Measurements from ENCODE around the gene NCOA1.
"Not testable (repeated sequence)": the region's sequence is repeated elsewhere in the genome, so short reads cannot be mapped to it uniquely, and the experiment has no call there.

Gene NCOA1

GRCh38 chr2:24508878-24509277 is 17.8 kb downstream of the NCOA1 start:
- no peak for DNase-seq

- DNase-seq, result no peak
These were observed 18.4 kb downstream of the NCOA1 start for GRCh38 chr2:24509425-24509824.

DNA sequence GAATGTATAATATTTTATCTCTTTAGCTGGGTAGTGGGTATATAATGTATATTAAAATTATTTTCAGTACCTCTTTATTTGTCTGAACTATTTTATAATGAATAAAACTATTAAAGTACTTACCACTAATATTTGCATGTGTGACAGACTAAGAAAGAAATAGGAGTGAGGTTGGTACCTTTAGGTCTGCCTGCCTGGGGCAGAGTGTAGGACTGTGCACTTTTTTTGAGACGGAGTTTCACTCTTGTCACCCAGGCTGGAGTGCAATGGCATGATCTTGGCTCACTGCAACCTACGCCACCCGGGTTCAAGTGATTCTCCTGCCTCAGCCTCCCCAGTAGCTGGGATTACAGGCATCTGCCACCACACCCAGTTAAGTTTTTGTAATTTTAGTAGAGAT is 18.8 kb downstream of the NCOA1 start:
- DNase-seq, result no peak

DNA sequence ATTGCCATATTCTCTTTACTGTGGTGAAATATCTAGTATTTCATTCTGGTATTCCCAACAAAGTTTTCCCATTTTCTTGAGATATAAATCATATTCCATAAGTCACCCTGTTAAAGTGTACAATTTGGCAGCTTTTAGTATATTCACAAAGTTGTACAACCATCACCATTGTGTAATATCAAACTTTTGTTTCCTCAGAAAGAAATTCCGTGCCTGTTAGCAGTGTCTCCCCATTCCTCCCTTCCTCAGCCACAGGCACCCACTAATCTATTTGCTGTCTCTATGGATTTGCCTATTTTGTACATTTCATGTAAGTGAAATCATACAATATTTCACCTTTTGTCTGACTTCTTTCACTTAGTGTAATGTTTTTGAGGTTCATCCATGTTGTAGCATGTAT is 19.7 kb downstream of the NCOA1 start:
- DNase-seq, result no peak

- DNase-seq, result no peak
These were observed 20.1 kb downstream of the NCOA1 start for GRCh38 chr2:24511198-24511597.

GRCh38 chr2:24511894-24512293 is 20.8 kb downstream of the NCOA1 start:
- no peak for DNase-seq

GRCh38 chr2:24512404-24512803 is 21.4 kb downstream of the NCOA1 start:
- DNase-seq, result no peak

- DNase-seq, result no peak
These were observed 21.8 kb downstream of the NCOA1 start for GRCh38 chr2:24512831-24513230.

DNA sequence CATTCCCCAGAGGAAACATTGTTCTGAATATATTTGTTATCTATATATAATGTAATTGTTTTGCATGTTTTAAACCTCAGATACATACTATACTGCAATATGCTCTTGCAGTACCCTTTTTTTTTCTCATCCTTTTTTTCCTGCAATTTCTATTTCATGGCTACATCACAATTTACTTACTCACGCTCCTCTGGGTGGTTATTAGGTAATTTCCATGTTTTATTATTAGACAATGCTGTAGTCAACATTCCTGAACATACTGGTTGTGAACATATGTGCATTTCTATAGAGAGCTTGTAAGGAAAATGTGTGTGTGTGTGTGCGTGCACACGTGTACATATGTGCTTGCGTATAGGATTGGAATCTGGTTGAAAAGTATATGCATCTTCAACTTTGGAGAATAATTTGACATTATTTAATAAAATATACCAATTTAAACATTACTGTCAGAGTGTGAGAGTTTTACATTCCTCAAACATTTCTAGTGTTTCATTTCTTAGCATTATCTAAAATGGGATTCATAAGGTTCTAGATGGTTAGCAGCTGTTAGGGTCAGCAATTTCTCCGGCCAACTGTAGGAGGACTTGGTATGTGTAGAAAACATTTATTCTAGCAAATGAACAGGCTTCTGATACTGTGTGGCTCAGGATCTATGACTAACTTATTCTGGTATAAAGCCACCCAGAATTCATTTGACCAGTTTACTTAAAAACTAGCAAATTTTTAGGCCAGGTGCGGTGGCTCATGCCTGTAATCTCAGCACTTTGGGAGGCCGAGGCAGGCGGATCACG is 22.4 kb downstream of the NCOA1 start:
- no peak for DNase-seq

DNA sequence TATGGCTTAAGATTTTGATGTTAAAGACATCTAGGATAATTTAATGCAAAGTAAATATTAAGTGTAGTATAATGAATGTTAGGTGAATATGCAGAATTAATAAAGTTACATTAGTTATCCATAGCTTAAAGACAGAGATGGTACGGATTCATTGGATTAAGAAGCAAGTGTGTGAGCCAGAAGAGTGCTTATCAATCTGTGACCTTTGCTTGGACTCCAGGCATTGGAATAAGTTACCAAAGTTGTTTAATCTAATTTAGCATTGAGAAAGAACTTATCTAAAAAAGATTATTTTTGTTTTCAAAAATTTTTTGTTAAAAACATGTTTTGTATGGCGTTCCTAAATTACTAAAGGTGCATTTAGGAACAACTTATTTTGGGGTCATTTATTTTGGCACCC is 23.8 kb downstream of the NCOA1 start:
- no peak for DNase-seq

- no peak for DNase-seq
These were observed 24.3 kb downstream of the NCOA1 start for GRCh38 chr2:24515335-24515734.

GRCh38 chr2:24515831-24516230 is 24.8 kb downstream of the NCOA1 start:
- DNase-seq, result no peak

GRCh38 chr2:24517247-24517646 is 26.2 kb downstream of the NCOA1 start:
- DNase-seq, result no peak

DNA sequence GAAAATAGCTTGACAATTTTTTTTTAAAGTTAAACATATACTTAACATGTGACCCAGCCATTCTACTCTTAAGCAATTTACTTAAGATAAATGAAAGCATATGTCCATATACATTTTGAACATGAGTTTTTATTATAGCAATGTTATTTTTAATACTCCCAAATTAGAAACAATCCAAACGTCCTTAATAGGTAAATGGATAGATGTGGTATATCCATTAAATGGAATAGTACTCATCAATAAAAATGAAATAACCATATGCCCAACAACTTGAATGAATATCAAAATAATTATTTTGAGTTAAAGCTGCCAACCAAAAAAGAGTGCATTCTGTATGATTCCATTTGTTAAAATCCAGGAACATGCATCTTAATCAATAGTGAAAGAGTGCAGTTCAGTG is 29.1 kb downstream of the NCOA1 start:
- no peak for DNase-seq

DNA sequence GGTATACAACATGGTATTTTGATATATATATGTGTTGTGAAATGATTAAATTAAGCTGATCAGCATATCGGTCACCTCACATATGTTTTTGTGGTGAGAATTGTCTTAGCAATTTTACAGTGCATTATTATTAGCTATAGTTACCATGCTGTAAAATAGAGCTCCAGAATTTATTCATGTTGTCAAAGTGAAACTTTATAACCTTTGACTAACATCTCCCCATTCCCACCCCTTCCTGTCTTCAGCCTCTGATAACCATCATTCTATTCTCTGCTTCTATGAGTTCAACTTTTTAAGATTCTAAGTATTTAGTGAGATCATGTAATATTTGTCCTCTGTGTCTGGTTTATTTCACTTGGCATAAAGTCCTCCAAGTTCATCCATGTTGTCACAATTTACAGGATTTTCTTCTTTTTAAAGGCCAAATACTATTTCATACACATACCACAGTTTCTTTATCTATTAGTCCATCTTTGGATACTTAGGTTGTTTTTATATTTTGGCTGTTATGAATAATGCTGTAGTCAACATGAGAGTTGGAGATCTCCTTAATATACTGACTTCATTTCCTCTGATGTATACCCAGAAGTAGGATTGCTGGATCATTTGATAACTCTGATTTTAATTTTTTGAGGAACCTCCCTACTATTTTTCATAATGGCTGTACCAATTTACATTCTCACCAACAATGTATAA is 30.3 kb downstream of the NCOA1 start:
- no peak for DNase-seq

DNA sequence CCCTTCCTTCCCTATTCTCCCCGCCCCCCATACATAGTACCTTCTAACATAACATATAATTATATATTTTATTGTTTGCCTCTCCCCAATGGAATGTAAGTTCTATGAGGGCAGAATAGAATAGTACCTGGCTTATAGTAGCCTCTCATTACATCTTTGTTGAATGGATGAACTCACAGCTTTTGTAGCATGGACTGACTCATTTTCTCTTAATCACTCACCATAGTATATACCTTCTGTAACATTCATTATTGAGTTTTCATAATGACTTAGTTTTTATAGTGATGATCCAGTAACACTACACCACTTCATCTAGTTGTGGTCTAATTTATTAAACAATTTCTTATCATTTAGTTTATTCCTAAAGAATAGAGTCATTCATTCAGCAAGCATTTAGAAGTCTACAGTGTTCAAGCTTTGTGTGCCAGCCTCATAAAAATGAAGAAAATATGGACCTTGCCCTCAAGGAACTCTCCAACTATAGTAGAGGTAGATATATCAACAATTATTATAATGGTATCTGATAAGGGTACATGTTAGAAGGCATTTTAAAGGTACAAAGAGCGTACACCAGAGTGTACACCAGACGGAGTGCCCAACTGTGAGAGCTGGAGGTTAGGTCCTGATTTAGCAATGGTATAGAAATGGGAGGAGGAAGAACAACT is 31.1 kb downstream of the NCOA1 start:
- no peak for DNase-seq

DNA sequence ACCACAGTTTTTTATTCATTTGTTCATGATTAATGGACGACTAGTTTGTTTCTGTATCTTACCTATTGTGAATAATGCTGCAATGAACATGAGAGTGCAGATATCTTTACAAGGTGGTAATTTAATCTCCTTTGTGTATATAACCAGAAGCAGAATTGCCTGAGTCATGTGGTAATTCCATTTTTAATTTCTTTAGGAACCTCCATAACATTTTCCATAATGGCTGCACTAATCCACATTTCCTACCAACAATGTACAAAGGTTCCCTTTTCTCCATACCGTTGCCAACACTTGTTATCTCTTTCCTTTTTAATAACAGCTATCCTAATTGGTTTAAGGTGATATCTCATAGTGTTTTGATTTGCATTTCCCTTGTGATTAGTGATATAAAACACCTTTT is 36.5 kb downstream of the NCOA1 start:
- no peak for DNase-seq

- DNase-seq, result no peak
These were observed 39.7 kb downstream of the NCOA1 start for GRCh38 chr2:24530796-24531195.

DNA sequence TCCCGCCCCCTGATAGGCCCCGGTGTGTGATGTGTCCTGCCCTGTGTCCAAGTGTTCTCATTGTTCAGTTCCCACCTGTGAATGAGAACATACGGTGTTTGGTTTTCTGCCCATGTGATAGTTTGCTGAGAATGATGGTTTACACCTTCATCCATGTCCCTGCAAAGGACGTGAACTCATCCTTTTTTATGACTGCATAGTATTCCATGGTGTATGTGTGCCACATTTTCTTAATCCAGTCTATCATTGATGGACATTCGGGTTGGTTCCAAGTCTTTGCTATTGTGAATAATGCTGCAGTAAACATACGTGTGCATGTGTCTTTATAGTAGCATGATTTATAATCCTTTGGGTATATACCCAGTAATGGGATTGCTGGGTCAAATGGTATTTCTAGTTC is 40.6 kb downstream of the NCOA1 start:
- DNase-seq, result not testable (repeated sequence)

DNA sequence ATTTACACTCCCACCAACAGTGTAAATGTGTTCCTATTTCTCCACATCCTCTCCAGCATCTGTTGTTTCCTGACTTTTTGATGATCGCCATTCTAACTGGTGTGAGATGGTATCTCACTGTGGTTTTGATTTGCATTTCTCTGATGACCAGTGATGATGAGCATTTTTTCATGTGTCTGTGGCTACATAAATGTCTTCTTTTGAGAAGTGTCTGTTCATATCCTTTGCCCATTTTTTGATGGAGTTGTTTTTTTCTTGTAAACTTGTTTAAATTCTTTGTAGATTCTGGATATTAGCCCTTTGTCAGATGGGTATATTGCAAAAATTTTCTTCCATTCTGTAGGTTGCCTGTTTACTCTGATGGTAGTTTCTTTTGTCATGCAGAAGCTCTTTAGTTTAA is 41.0 kb downstream of the NCOA1 start:
- DNase-seq, result not testable (repeated sequence)

DNA sequence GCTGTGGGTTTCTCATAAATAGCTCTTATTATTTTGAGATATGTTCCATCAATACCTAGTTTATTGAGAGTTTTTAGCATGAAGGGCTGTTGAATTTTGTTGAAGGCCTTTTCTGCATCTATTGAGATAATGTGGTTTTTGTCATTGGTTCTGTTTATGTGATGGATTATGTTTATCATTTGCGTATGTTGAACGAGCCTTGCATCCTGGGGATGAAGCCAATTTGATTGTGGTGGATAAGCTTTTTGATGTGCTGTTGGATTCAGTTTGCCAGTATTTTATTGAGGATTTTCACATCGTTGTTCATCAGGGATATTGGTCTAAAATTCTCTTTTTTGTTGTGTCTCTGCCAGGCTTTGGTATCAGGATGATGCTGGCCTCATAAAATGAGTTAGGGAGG is 42.5 kb downstream of the NCOA1 start:
- DNase-seq, result not testable (repeated sequence)

DNA sequence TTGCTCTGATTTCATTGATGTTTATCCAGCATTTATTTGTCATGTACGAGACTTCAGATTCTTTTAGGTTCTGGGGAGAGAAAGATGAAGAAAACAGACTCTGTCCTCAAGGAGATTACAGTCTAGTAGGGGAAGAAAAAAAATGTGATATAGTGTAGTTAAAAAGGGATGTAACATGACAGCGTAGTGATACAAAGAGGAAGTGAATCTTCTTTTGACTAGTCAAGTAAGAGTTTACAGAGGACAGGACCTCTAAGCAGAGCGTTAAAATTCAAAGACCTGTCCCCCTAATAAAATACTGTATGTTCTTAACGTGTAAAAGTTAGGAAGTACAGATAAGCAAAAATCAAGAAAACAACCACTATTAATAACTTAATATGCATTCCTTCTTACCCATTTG is 47.7 kb downstream of the NCOA1 start:
- DNase-seq, result no peak

DNA sequence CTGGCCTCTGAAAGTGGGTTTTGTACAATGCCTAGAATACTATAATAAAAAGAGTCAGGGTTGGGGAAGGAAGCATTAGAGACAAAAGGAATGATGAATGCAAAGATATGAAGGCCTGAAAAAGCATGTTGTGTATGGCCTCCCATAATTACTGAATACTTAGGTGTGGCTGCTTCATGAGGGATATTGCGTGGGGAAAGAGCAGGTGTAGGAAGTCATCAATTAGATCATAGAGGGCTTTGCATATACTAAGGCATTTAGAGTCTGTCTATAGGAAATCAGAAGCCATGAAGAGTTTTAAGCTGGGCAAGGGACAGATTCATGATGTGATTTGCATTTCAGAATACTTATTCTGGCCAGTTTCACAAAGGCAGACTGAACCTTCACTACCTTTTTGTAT is 48.2 kb downstream of the NCOA1 start:
- DNase-seq, result no peak

GRCh38 chr2:24540011-24540477 is 49.0 kb downstream of the NCOA1 start:
- no peak for DNase-seq
